GM12874 (cell line): ENCODE data around the gene SYT3.
A peak's percentile ranks its signal among the peaks of the same experiment; 100 is the strongest.

ENCODE experiments used
- TF ChIP-seq, protein P1 (sequence below): IDR thresholded peaks from 2 replicates; pipeline ENCODE4 v1.5.1; 2011; ENCODE audit warnings: low read depth, mild to moderate bottlenecking, control low read depth, low read length, moderate library complexity; ENCODE audit not compliant: insufficient read depth

SYT3 gene

DNA sequence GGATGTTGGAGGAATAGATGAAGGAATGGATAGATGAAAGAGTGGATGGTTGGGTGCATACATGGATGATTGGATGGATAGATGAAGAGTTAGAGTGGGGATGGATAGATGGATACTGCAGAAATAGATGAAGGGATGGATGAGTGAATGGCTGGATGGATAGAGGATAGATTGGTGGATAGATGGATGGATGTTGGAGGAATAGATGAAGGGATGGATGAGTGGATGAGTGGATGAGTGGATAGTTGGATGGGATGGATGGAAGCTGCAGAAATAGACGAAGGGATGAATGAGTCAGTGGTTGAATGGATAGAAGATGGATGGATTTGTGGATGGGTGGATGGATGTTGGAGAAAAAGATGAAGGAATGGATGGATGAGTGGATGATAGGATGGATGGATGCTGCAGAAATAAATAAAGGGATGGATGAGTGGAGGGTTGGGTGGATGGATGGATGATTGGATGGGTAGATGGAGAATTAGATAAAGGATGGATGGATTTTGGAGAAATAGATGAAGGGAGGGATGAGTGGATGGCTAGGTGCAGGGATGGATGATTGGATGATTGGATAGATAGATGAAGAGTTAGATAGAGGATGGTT is 4.7 kb upstream of the SYT3 start:
- TF ChIP-seq, protein P1, sequence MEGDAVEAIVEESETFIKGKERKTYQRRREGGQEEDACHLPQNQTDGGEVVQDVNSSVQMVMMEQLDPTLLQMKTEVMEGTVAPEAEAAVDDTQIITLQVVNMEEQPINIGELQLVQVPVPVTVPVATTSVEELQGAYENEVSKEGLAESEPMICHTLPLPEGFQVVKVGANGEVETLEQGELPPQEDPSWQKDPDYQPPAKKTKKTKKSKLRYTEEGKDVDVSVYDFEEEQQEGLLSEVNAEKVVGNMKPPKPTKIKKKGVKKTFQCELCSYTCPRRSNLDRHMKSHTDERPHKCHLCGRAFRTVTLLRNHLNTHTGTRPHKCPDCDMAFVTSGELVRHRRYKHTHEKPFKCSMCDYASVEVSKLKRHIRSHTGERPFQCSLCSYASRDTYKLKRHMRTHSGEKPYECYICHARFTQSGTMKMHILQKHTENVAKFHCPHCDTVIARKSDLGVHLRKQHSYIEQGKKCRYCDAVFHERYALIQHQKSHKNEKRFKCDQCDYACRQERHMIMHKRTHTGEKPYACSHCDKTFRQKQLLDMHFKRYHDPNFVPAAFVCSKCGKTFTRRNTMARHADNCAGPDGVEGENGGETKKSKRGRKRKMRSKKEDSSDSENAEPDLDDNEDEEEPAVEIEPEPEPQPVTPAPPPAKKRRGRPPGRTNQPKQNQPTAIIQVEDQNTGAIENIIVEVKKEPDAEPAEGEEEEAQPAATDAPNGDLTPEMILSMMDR = no peak

DNA sequence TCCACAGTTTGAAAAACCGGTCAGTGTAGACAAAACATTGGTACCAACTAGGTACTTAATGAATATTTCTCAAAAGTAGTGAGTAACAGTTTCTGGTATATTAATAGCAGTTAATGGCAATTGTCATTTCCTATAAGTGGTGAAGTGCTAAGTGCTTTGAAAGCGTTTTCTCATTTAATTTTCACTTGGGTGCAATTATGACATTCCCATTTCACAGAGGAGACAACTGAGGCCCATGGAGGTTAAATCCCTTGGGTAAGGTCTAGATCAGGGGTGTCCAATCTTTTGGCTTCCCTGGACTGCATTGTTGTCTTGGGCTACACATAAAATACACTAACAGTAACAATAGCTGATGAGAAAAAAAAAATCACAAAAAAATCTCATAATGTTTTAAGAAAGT is 687 bp upstream of the SYT3 start:
- TF ChIP-seq, protein P1 = no peak

DNA sequence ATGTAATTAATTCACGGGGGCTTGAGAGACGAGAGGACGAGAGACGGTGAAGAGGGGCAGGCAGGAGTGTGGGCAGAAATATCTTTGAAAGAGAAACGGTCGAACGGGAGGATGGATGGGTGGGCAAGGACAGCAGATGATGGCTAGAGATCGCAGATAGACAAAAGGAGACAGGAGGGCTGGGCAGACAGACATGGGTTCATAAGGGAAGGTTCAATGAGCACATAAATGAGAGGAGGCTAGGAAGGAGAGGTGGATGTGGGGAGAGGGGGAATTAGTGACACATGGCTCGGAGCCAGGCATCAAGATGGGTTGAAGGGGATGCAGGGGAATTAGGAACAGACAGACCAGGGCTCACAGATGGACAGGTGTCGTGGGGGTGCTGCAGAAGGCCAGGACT is 1.1 kb downstream of the SYT3 start:
- TF ChIP-seq, protein P1 = no peak

- TF ChIP-seq, protein P1 = no peak
Measured at GRCh38 chr19:50636317-50637085, 3.2 kb downstream of the SYT3 start.

DNA sequence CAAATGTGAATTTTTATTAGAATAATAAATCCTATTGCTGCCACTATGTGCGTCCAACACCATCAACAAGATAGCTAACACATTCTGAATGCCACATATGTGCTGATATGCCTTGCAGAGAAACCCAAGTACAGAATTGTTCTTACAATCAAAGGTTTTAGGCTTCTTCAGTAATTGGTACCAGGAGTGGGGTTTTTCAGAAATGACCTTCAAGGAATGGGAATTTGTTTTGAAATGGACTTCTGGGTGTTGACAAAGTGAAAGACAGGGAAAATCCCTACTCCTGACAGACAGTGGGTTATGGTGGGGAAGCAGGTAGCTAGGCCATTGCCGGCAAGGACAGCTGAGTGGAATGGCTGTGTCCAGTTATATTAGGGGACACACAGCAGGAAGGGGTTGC is 5.7 kb downstream of the SYT3 start:
- TF ChIP-seq, protein P1 = no peak

GRCh38 chr19:50633359-50633758 is 6.3 kb downstream of the SYT3 start:
- TF ChIP-seq, protein P1 = no peak

GRCh38 chr19:50632151-50632835 is 7.4 kb downstream of the SYT3 start:
- TF ChIP-seq, protein P1 = 0 out of 2 replicates have a peak, but pooled peaks have one; percentile 1
